Smooth muscle cell (in vitro differentiated cells): ENCODE data around the gene CSNK2A3. TPM values are rescaled to one million over a fixed set of nuclear protein-coding genes. Genes with fewer than 3 reads are reported as not detected.
"Not testable (repeated sequence)": the region's sequence is repeated elsewhere in the genome, so short reads cannot be mapped to it uniquely, and the experiment has no call there.

Source experiments
- DNase-seq: peaks from one replicate; lab custom pipeline; 2025; ENCODE audit not compliant: unreplicated experiment; lab: John Stamatoyannopoulos, UW
- H2AFZ ChIP-seq: fragments of 200-600 bp; sonication (generic); 2 replicates; pipeline ENCODE4 v1.6.0; 2016; ENCODE audit warnings: antibody characterized with exemption, low read depth, mild to moderate bottlenecking
- H3F3A ChIP-seq: fragments of 200-600 bp; sonication (generic); 2 replicates; pipeline ENCODE4 v1.6.0; 2017; ENCODE audit warnings: antibody characterized with exemption, low read depth
- H3K27ac ChIP-seq: fragments of 200-600 bp; sonication (generic); 2 replicates; pipeline ENCODE4 v1.5.1; 2016; ENCODE audit warnings: low read depth, mild to moderate bottlenecking
- H3K27me3 ChIP-seq: fragments of 200-600 bp; sonication (generic); 2 replicates; pipeline ENCODE4 v1.6.1; 2016; ENCODE audit warnings: low read depth, mild to moderate bottlenecking
- H3K36me3 ChIP-seq: fragments of 200-600 bp; sonication (generic); 2 replicates; pipeline ENCODE4 v1.5.1; 2016; ENCODE audit warnings: low read depth
- H3K4me1 ChIP-seq: fragments of 200-600 bp; sonication (generic); 2 replicates; pipeline ENCODE4 v1.5.1; 2016; ENCODE audit warnings: low read depth
- H3K4me2 ChIP-seq: fragments of 200-600 bp; sonication (generic); 2 replicates; pipeline ENCODE4 v1.6.0; 2016; ENCODE audit warnings: mild to moderate bottlenecking
- H3K4me3 ChIP-seq: fragments of 200-600 bp; sonication (generic); 2 replicates; pipeline ENCODE4 v1.5.1; 2016; ENCODE audit warnings: mild to moderate bottlenecking
- H3K79me2 ChIP-seq: fragments of 200-600 bp; sonication (generic); 2 replicates; pipeline ENCODE4 v1.6.0; 2016; ENCODE audit warnings: low read depth, mild to moderate bottlenecking
- H3K9ac ChIP-seq: fragments of 200-600 bp; sonication (generic); 2 replicates; pipeline ENCODE4 v1.6.0; 2016; ENCODE audit warnings: low read depth
- H3K9me3 ChIP-seq: fragments of 200-600 bp; sonication (generic); replicated peaks from 2 replicates; pipeline ENCODE4 v1.5.1; 2016; ENCODE audit warnings: low read depth
- H4K20me1 ChIP-seq: fragments of 200-600 bp; sonication (generic); 2 replicates; pipeline ENCODE4 v1.6.0; 2016; ENCODE audit warnings: low read depth
- CTCF ChIP-seq: fragments of 200-600 bp; sonication (generic); IDR thresholded peaks from 2 replicates; pipeline ENCODE4 v1.5.1; 2017; ENCODE audit warnings: borderline replicate concordance, mild to moderate bottlenecking, antibody characterized with exemption; ENCODE audit not compliant: insufficient read depth, poor library complexity, severe bottlenecking
- WGBS: methylation state at CpG from one replicate; pipeline ENCODE4 v1.1.7; 2016; ENCODE audit warnings: low lambda C conversion rate; 5-methylcytosine and 5-hydroxymethylcytosine counted together
- polyA plus RNA-seq: library from polyadenylated mRNA; unstranded; fragments of >200 nt; fragmentation: Nextera tagmentation; extraction: Ambion mirVana; gene quantifications from 2 replicates; pipeline ENCODE4 v1.2.1, GENCODE V29; 2016
- total RNA-seq: library from RNA; depleted of rRNA; stranded (reverse); fragments of >200 nt; gene quantifications from 2 replicates; pipeline ENCODE4 v1.2.3, GENCODE V29; 2014

The CSNK2A3 gene
- total and polyA plus RNA-seq, 2 experiments from 2014 or later, result 1.0 to 1.1 TPM

GRCh38 chr11:11356842-11357241, 3.8 kb upstream of the CSNK2A3 start:
- H3K4me1 ChIP-seq, result no peaks in the 10 kb centered on the region
- no peaks in the 10 kb centered on the region for H4K20me1 ChIP-seq
- no peaks in the 10 kb centered on the region for H3K36me3 ChIP-seq
- H3K27me3 ChIP-seq, result no peaks in the 10 kb centered on the region
- no peaks in the 10 kb centered on the region for H3K9me3 ChIP-seq
- H3K4me2 ChIP-seq, result no peak overlapping the region
- no peak overlapping the region for H3K27ac ChIP-seq
- H3K9ac ChIP-seq, result no peak overlapping the region
- 64% methylated on average over 9 of the region's 9 CpGs for WGBS
- H3K4me3 ChIP-seq, result no peak overlapping the region
- no peak overlapping the region for H2AFZ ChIP-seq
- no peaks in the 10 kb centered on the region for H3K79me2 ChIP-seq
- no peak for TF ChIP-seq CTCF
- no peaks in the 10 kb centered on the region for H3F3A ChIP-seq
- DNase-seq, result no peak

- H3K9ac ChIP-seq, H3K79me2 ChIP-seq, H3K27me3 ChIP-seq, H3K4me2 ChIP-seq, H3K36me3 ChIP-seq, H3F3A ChIP-seq, DNase-seq, H3K27ac ChIP-seq, H2AFZ ChIP-seq, H3K9me3 ChIP-seq, H3K4me3 ChIP-seq, H4K20me1 ChIP-seq: not testable (repeated sequence)
- WGBS, result 86% methylated on average over 7 of the region's 10 CpGs
- H3K4me1 ChIP-seq, result peaks cover 12% of the 10 kb centered on the region
Observed at GRCh38 chr11:11351851-11352250, 1.2 kb downstream of the CSNK2A3 start.

- H3K4me1 ChIP-seq, result peaks cover 12% of the 10 kb centered on the region
Observed at GRCh38 chr11:11351042-11351586, 1.9 kb downstream of the CSNK2A3 start.

GRCh38 chr11:11349870-11350337, 3.1 kb downstream of the CSNK2A3 start:
- H3F3A ChIP-seq, result no peaks in the 10 kb centered on the region

More at GRCh38 chr11:11351042-11351586, 1.9 kb downstream of the CSNK2A3 start:
- H3K79me2 ChIP-seq, result no peaks in the 10 kb centered on the region
- H3K36me3 ChIP-seq, result no peaks in the 10 kb centered on the region
- WGBS, result 93% methylated on average over 4 of the region's 4 CpGs
- DNase-seq, result no peak
- H3K9me3 ChIP-seq, result no peaks in the 10 kb centered on the region
- no peak overlapping the region for H3K4me3 ChIP-seq
- no peaks in the 10 kb centered on the region for H4K20me1 ChIP-seq
- H2AFZ ChIP-seq, result no peak overlapping the region
- H3K27ac ChIP-seq, result no peak overlapping the region
- H3F3A ChIP-seq, result no peaks in the 10 kb centered on the region
- no peaks in the 10 kb centered on the region for H3K27me3 ChIP-seq
- no peak for TF ChIP-seq CTCF
- H3K9ac ChIP-seq, result no peak overlapping the region
- H3K4me2 ChIP-seq, result no peak overlapping the region

More at GRCh38 chr11:11349870-11350337, 3.1 kb downstream of the CSNK2A3 start:
- Histone ChIP-seq H2AFZ (no peak overlapping the region), H3K4me1 (peaks cover 12% of the 10 kb centered on the region), H3K9ac (no peak overlapping the region), H3K27me3 (no peaks in the 10 kb centered on the region), H3K27ac (no peak overlapping the region), H3K4me2 (peak overlapping the region; percentile 56), H3K79me2 (no peaks in the 10 kb centered on the region), H3K4me3 (no peak overlapping the region), H3K36me3 (no peaks in the 10 kb centered on the region), H4K20me1 (no peaks in the 10 kb centered on the region), H3K9me3 (no peaks in the 10 kb centered on the region)
- TF ChIP-seq CTCF, result no peak
- DNase-seq, result no peak
- WGBS, result 50% methylated on average over 1 of the region's 1 CpG
